Type B pancreatic cell (in vitro differentiated cells): ENCODE results near the gene SLC34A1. TPM values are rescaled to one million over a fixed set of nuclear protein-coding genes. Genes with fewer than 3 reads are reported as not detected.
"Not testable (repeated sequence)": the region's sequence is repeated elsewhere in the genome, so short reads cannot be mapped to it uniquely, and the experiment has no call there.

ENCODE experiments used
- DNase-seq: peaks from one replicate; pipeline ENCODE4 v3.0.0; 2021; ENCODE audit warnings: mixed read lengths; ENCODE audit not compliant: unreplicated experiment; ENCODE audit errors: extremely low spot score
- H3K27ac Mint-ChIP-seq: 2 replicates; pipeline ENCODE4 v1.8.0; 2021; ENCODE audit warnings: mild to moderate bottlenecking, mixed read lengths
- H3K27me3 Mint-ChIP-seq: 2 replicates; pipeline ENCODE4 v1.8.0; 2021; ENCODE audit warnings: mixed read lengths
- H3K36me3 Mint-ChIP-seq: 2 replicates; pipeline ENCODE4 v1.8.0; 2021; ENCODE audit warnings: mixed read lengths
- H3K4me1 Mint-ChIP-seq: one replicate; pipeline ENCODE4 v1.8.0; 2021; ENCODE audit warnings: mixed read lengths; ENCODE audit not compliant: unreplicated experiment
- H3K4me3 Mint-ChIP-seq: 2 replicates; pipeline ENCODE4 v1.8.0; 2021; ENCODE audit warnings: mild to moderate bottlenecking, mixed read lengths
- H3K9me3 Mint-ChIP-seq: 2 replicates; pipeline ENCODE4 v1.8.0; 2021; ENCODE audit warnings: mixed read lengths
- total RNA-seq: library from RNA; stranded (reverse); gene quantifications from 2 replicates; pipeline ENCODE4 v1.2.1, GENCODE V29; 2021; ENCODE audit warnings: low replicate concordance
- TF ChIP-seq, protein P1 (sequence below): fragments of 200-600 bp; sonication (generic); conservative IDR thresholded peaks from 2 replicates; pipeline ENCODE4 v1.5.0; 2021; ENCODE audit warnings: antibody characterized with exemption, mild to moderate bottlenecking

The SLC34A1 gene
- total RNA-seq, 1 donor from 2014 or later = 0.22 TPM

GRCh38 chr5:177357146-177357458 lies 27.1 kb upstream of the SLC34A1 start:
- Mint-ChIP-seq H3K27ac (no peak overlapping the region), H3K36me3 (no peaks in the 10 kb centered on the region), H3K4me1 (peaks cover 7% of the 10 kb centered on the region), H3K4me3 (no peak overlapping the region), H3K9me3 (no peaks in the 10 kb centered on the region), H3K27me3 (peaks cover 38% of the 10 kb centered on the region)
- DNase-seq = no peak
- TF ChIP-seq, protein P1, sequence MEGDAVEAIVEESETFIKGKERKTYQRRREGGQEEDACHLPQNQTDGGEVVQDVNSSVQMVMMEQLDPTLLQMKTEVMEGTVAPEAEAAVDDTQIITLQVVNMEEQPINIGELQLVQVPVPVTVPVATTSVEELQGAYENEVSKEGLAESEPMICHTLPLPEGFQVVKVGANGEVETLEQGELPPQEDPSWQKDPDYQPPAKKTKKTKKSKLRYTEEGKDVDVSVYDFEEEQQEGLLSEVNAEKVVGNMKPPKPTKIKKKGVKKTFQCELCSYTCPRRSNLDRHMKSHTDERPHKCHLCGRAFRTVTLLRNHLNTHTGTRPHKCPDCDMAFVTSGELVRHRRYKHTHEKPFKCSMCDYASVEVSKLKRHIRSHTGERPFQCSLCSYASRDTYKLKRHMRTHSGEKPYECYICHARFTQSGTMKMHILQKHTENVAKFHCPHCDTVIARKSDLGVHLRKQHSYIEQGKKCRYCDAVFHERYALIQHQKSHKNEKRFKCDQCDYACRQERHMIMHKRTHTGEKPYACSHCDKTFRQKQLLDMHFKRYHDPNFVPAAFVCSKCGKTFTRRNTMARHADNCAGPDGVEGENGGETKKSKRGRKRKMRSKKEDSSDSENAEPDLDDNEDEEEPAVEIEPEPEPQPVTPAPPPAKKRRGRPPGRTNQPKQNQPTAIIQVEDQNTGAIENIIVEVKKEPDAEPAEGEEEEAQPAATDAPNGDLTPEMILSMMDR = no peak

DNA sequence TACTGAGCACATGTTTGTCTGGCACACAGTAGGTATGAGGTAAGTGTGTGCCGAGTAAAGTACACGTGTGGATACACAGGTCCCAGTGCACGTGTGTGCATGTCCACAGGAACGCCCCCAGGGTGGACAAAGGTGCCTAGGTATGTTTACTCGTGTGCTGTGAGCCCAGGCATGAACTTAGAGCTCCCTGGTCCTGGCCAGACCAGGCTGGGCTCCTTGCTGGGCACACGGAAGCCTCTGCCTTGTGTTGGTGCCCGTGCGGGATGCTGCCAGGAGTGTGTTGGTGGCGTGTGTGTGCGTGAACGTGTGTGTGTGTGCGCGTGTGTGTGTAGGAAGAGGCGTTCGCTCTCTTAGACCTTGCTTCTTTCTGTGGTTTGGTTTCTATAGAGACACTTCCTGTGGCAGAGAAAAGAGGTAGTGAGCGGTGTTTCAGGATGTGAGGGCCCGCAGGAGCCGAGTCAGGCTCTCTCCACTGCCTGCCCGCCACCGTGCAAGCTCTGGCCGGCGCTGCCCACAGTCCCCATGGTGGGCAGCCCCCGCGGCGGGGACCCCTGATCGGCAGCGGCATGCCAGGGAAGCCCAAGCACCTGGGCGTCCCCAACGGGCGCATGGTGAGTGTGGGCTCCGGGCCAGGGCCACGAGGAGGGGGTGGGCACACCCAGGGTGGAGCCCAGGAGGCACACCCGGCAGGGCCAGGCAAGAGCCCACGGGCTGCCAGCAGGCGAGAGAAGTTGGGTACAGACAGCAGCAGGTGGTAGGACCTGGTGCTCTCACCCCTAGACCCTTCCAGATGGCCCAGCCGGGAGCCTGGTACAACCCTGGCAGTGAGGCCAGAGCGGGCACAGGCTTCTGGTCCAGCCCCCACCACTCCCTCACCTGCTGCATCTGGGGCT lies 26.5 kb upstream of the SLC34A1 start, which contains the start of gene RGS14:
TSS of gene RGS14 (plus strand) at position 466 of the 893 bp plus-strand sequence. CDS start at position 567, 101 bp downstream.
- DNase-seq = no peak
- H3K9me3 Mint-ChIP-seq = no peaks in the 10 kb centered on the region
- peak within 1 kb of the TSS; percentile 16 for H3K4me3 Mint-ChIP-seq
- TF ChIP-seq, protein P1 = no peak
- H3K27ac Mint-ChIP-seq = no peak within 1 kb of the TSS
- H3K27me3 Mint-ChIP-seq = peaks cover 38% of the 10 kb centered on the region
- H3K4me1 Mint-ChIP-seq = peaks cover 6% of the 10 kb centered on the region
- no peaks in the 10 kb centered on the region for H3K36me3 Mint-ChIP-seq

DNA sequence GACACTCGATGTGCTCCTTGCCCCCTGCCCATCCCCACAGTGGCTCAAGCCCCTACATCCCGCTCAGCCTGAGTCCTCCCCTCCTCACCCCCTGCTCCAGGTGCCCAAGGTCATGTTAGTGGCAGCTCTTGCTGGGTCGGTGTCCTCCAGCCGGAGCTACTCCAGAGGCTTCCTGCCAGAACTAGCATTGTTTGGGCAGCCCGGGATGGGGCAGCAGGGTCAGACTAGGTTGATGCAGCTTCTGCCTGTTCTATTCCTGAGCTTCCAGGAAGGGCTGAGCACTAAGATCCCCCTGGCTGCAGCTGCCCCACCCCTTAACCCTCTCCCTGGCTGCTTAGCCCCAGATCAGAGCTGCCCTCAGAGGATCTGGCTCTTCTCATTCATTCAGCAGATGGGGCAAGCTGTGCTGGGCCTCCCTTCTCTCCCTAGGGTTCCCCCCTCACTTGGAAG lies 25.8 kb upstream of the SLC34A1 start:
- no peak for DNase-seq
- TF ChIP-seq, protein P1 = no peak
- Mint-ChIP-seq H3K9me3 (no peaks in the 10 kb centered on the region), H3K4me1 (peaks cover 6% of the 10 kb centered on the region), H3K27ac (no peak overlapping the region), H3K27me3 (peaks cover 38% of the 10 kb centered on the region), H3K36me3 (no peaks in the 10 kb centered on the region), H3K4me3 (no peak overlapping the region)

GRCh38 chr5:177359451-177359851 lies 24.8 kb upstream of the SLC34A1 start:
- no peaks in the 10 kb centered on the region for H3K9me3 Mint-ChIP-seq
- H3K27ac Mint-ChIP-seq = no peak overlapping the region
- peaks cover 6% of the 10 kb centered on the region for H3K4me1 Mint-ChIP-seq
- DNase-seq = no peak
- no peak overlapping the region for H3K4me3 Mint-ChIP-seq
- H3K36me3 Mint-ChIP-seq = no peaks in the 10 kb centered on the region
- peaks cover 34% of the 10 kb centered on the region for H3K27me3 Mint-ChIP-seq
- TF ChIP-seq, protein P1 = no peak

- no peak overlapping the region for H3K27ac Mint-ChIP-seq
- H3K4me1 Mint-ChIP-seq = peaks cover 6% of the 10 kb centered on the region
- H3K9me3 Mint-ChIP-seq = no peaks in the 10 kb centered on the region
- no peaks in the 10 kb centered on the region for H3K36me3 Mint-ChIP-seq
- peaks cover 30% of the 10 kb centered on the region for H3K27me3 Mint-ChIP-seq
- TF ChIP-seq, protein P1 = no peak
- DNase-seq = no peak
- H3K4me3 Mint-ChIP-seq = no peak overlapping the region
These were observed 24.4 kb upstream of the SLC34A1 start for GRCh38 chr5:177359860-177360259.

DNA sequence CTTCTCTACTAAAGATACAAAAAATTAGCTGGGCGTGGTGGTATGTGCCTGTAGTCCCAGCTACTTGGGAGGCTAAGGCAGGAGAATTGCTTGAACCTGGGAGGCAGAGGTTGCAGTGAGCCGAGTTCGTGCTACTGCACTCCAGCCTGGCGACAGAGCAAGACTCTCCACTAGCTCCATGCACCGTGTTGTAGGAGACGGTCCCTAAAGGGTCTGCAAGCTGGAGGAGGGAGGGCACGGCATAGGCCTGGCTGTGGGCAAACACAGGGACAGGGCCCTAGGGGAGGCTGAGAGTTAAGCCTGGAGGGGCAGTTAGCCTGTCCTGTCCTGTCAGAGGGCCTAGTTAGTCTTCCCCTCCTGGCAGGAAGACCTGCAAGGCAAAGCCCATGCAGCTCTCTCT lies 23.5 kb upstream of the SLC34A1 start:
- not testable (repeated sequence) for H3K4me1 Mint-ChIP-seq, DNase-seq
- H3K27me3 Mint-ChIP-seq = peaks cover 29% of the 10 kb centered on the region

More for the DNA sequence above, 23.5 kb upstream of the SLC34A1 start:
- H3K9me3 Mint-ChIP-seq, H3K4me3 Mint-ChIP-seq, H3K27ac Mint-ChIP-seq, H3K36me3 Mint-ChIP-seq: not testable (repeated sequence)
